Occipital lobe (tissue), 2 donors: Measurements from ENCODE around the gene RCBTB2. TPM values are rescaled to one million over a fixed set of nuclear protein-coding genes. Genes with fewer than 3 reads are reported as not detected.
"Not testable (repeated sequence)": the region's sequence is repeated elsewhere in the genome, so short reads cannot be mapped to it uniquely, and the experiment has no call there.

Experiments used
- DNase-seq: peaks from one replicate; lab custom pipeline; 2025; lab: John Stamatoyannopoulos, UW
- total RNA-seq: library from RNA; depleted of rRNA; stranded (reverse); fragments of >200 nt; gene quantifications from one replicate; pipeline ENCODE4 v1.2.3, GENCODE V29; 2014

RCBTB2 gene
- total RNA-seq, 1 donor from 2014 or later, result 45.2 TPM

GRCh38 chr13:48456546-48456945 lies 76.3 kb downstream of the RCBTB2 start:
- DNase-seq, result no peak

- not testable (repeated sequence) for DNase-seq
These were observed 81.7 kb downstream of the RCBTB2 start for GRCh38 chr13:48451196-48451595.

GRCh38 chr13:48449656-48450055 lies 83.2 kb downstream of the RCBTB2 start:
- no peak for DNase-seq

- DNase-seq, result no peak
These were observed 83.8 kb downstream of the RCBTB2 start for GRCh38 chr13:48448959-48449614.

- no peak for DNase-seq
These were observed 84.5 kb downstream of the RCBTB2 start for GRCh38 chr13:48448285-48448958.

- DNase-seq, result no peak
These were observed 86.4 kb downstream of the RCBTB2 start for GRCh38 chr13:48446464-48446863.

GRCh38 chr13:48443442-48444208 lies 89.3 kb downstream of the RCBTB2 start:
- no peak for DNase-seq

Other genes starting within 250 kb of the RCBTB2 start
- gene RB1, start 229.3 kb downstream of the RCBTB2 start, total RNA-seq, result 48.8 TPM
- 15.4 TPM for gene LPAR6, start 120.0 kb downstream of the RCBTB2 start, total RNA-seq
- 1.1 TPM for gene CYSLTR2, start 120.8 kb upstream of the RCBTB2 start, total RNA-seq